GM21825 (cell line): Measurements from ENCODE around the gene ATXN7.
A peak's percentile ranks its signal among the peaks of the same experiment; 100 is the strongest.

Source experiments
- ATAC-seq: cut with Tn5 transposase; IDR thresholded peaks from one replicate; pipeline ENCODE4 v1.9.1; 2021; ENCODE audit warnings: mild to moderate bottlenecking, moderate library complexity; ENCODE audit not compliant: unreplicated experiment

Gene ATXN7

DNA sequence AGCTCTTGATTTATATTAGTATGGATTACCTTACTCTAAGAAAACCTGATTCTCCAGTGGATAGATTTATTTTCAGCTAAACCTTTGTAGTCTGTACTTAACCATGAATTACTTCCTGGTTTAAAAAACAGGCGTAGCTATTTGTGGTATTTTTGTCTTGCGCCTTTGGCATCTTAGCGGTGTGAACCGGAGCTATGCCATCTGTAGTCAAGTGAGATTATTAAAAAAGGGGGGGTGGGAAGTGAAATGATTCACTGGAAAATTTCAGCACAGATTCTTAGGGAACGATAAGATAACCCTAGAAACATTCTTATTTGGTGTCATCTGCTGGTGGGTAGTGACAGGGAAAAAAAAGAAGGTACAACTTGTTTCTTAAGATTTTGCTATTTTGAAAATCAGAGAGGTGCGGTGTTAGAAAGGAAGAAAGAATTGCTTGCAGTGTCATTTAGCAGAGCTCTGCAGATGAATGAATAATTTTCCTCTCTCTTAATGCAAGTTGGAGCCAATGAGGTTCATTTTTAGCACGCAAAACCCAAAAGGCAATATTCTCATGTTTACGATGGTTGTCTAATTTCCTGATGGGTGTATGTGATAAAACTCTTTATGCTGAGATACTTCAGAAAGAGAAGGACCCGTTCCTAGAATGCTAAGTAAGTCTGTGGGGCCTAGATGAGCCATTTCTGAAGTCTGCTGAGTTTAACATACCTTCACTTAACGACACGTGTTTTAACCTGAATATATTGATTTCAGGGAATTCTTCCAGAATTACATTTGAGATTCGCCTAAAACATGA, 115.6 kb downstream of the ATXN7 start:
- ATAC-seq = no peak

DNA sequence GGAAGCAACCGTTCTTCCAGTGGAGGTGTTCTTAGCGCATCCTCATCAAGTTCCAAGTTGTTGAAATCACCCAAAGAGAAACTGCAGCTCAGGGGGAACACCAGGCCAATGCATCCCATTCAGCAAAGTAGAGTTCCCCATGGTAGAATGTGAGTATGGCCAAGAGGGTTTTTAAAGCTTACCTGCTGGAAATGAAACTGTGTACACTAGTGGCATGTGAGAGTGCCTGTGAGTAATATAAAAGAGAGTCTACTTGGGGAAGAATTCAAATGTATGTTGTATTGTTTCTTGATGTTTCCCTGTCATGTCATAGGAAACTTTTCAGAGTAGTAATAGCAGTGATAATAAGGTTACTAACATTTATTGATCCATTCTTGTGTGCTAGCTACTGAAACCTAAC, 116.4 kb downstream of the ATXN7 start:
- ATAC-seq = no peak

DNA sequence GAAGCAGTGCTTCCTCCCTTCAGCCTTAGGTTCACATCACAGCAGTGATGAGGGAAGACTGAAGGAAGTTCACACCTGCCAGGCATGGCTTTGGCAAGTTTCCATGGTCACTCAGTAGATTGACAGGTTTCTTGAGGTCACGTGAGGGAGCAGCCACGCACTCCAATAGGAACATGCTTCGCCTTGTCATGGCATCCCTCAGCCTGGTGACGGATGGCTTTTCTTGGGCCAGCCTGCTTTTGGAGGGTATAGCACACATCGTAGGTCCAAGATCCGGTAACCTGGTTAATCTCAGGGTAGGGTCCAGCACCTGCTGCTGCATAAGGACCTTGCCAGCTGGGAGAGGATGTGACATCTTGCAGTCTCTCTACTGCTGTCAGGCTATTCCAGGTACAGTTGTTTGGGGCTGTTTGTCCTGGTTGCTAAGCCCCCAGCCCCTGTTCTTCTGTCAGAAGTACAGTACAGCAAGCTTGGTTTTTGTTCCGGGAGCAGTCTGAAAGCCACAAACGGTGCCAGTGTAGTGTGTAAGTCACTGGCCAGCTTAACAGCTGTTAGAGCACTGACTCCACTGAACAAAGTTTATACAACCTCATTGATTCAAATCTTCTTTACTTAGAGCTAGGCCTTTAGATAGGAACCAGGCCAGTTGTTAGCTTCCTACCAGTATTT, 117.3 kb downstream of the ATXN7 start:
- no peak for ATAC-seq

DNA sequence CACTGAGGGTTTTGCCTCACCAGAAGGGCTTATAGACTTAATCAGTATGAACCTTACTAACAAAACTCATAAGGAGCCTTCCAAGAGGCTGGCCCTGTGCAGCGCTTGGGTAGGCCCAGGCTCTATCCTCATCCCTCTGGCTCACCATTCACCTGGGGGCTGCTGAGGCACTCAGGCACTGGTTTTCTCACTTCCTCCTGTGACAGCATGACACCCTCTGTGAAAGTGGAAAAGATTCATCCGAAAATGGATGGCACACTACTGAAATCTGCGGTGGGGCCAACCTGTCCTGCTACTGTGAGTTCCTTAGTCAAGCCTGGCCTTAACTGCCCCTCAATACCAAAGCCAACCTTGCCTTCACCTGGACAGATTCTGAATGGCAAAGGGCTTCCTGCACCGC, 118.3 kb downstream of the ATXN7 start:
- no peak for ATAC-seq

DNA sequence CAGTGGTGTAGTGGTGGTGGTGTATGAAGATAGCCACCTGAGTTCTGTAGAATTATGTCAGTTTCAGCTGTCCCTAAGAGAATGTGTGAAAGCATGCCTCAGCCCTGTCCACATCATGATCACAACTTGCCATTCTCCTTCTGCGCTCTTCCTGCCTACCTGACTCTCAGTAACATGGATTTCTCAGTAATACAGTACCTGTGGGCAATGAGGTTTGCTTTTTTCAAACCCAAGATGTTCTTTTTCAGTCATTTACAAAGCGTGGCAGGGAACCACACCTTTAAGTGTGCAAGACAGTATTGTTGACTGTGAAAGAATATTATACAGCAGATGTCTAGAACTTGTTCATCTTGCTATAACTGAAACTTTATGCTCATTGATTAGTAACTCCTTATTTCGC, 120.7 kb downstream of the ATXN7 start:
- no peak for ATAC-seq

DNA sequence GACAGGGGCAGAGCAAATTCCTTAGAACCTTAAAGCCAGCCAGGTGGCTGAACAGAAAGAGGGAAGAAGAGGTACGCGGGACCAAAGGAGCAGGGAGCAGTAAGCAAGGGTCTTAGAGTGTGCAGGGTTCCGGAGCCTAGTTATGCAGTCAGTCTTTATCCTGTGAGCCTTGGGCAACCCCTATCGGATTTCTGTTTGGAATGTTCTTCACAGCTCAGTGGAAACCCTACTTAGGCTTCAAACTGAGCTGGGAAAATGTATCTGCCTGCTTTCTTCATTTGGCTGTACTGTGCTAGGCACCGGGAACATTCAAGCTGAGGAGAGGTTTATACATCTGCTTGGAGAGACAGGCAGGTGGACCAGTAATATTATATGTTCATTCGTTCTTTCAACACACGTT, 122.5 kb downstream of the ATXN7 start:
- ATAC-seq = no peak

DNA sequence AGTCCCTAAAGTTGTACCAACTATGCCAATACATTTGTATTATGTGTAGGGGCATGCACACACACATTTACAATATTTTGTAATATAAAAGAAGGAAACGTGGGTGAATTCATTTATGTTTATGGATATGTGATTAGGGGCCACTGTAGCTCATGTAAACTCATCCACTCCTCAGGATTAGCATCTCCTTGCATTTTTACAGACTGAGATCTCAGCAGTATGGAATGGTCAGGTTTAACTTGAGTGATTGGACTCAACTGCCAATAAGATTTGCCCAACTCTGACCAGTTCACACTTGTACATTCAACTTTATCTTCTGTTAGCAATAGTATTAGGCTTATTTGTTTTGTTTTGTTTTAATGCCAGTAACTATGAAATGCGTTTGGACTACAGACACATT, 123.2 kb downstream of the ATXN7 start:
- no peak for ATAC-seq

DNA sequence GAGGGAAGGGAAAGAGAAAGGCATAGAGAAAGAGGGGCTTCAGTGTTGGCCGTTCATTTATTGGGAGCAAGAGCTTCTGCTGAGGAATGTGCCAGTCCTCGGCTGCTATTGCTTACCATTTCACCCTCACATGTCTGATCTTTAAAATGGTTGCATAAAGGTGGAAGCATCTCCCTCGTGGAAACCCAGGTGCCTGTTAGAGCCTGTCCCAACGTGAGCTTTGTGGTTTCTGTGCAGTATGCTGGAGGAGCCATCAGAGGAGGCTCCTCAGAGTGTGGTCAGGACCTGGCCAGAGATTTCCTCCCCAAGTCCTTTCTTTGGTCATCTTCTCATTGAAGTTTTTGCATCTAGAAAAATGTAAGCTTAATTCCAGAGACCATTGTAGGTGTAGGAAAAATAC, 125.3 kb downstream of the ATXN7 start:
- ATAC-seq = no peak

DNA sequence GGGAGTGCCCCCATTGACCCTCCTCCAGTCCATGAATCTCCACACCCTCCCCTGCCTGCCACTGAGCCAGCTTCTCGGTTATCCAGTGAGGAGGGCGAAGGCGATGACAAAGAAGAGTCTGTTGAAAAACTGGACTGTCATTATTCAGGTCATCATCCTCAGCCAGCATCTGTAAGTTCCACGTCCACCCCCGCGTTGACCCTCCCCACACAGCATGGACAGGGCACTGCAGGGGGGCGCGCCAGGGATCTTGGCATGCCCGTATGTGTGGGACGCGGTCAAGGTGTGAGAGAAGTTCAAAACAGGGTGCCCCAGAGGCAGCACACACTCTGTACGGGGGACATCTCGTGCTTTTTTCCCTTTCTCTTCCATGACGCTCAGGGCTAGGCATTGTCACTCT, 126.5 kb downstream of the ATXN7 start:
- ATAC-seq = no peak

DNA sequence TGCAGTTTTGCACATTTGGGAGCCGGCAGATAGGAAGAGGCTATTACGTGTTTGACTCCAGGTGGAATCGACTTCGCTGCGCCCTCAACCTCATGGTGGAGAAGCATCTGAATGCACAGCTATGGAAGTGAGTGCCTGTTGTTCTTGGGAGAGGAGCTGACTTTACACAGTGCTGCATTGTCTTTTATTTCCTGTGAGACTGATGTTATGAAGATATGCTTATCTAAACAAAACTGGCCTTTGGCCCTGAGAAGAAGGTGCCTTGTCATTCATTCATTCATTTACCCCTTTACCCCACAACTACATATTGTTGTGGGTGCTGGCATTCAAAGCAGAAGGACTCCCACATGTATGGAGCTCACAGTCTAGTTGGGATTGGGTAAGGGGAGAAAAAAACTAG, 127.1 kb downstream of the ATXN7 start:
- no peak for ATAC-seq

DNA sequence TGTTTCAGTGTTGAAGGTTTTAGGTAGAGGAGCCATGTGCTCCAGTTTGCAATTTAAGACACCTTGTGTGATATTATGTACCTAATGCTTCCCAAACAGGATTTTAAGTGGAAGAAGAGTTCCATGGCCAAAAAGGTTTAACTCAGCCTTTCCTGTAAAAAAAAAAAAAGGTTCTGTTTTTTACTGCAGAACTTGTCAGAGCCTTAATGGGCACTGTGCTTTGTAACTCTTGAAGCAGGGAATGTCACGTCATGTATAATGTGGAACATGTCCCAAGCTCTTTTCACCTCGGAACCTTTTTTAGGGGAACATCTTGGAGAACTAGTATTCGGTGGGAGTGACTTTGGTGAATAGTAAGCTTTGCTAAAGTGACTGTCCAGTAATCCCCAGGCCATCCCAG, 128.0 kb downstream of the ATXN7 start:
- ATAC-seq = no peak

DNA sequence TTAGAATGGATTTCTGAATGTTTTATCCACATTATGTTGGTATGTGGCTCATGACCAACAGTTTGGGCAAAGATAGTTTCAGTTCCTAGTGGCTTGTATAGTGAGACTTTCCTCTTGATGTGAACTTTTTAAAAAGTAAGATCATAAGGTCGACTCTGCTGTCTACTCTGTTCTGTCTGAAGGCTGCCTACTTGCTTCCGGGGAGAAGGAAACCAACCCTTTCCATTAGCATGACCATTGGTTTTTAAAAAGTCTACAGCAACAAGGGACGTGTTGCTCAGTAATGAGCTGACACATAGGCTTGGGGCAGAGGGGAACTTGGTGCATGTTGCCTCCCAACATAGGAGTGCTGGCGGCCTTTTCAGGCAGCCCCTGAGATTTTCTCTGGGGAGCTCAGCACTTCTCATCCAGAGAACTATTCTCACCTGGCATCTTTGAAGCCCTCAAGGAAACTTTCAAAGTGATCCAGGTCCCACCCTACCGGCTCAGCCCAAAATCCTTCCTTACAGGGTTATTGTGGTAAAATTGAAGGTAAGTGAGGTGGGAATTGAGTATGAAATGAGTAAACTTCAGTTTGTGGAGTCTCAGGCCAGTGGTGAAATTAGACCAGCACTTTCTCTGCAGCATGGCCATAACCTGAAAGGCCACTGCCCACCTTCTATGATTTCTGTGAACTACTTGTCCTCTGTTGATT, 129.0 kb downstream of the ATXN7 start:
- no peak for ATAC-seq

DNA sequence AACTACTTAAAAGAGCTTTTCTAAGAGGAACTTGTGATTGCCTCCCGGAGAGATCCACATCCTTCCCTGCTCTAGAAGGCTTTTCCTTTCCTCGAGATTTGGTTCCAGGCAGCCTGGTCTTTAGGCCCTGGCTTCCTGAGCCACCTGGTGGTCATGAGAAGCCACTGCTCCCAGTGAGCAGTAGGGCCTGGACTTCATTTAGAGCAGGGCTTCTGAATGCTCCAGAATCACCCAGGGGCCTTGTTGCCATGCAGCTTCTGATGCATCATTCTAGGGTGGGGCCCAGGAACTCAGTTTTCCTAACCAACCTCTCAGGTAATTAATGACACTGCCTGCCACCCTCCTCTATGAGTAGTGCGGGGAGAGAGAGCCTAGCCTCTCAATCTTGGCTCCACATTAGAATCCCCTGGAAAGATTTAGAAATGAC, 130.0 kb downstream of the ATXN7 start:
- peak; percentile 82 for ATAC-seq

DNA sequence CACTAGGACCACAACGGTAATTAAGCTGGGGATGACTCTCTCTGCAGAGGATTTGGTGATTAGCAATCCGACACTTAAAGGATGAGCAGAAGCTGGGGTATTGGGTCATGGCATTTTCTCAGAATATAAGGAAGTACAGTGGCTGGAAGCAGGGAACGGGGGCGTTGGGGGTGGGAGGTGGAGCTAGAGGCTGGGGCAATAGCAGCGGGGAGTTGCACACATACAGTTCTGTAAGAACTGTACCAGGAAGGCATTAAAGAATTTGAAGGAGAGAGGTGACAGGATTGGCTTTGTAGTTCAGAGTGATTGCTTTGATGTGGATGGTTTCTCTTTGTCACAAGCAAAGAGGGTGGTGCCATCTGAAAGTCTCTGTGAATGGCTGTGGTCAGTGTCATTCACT, 131.4 kb downstream of the ATXN7 start:
- no peak for ATAC-seq

DNA sequence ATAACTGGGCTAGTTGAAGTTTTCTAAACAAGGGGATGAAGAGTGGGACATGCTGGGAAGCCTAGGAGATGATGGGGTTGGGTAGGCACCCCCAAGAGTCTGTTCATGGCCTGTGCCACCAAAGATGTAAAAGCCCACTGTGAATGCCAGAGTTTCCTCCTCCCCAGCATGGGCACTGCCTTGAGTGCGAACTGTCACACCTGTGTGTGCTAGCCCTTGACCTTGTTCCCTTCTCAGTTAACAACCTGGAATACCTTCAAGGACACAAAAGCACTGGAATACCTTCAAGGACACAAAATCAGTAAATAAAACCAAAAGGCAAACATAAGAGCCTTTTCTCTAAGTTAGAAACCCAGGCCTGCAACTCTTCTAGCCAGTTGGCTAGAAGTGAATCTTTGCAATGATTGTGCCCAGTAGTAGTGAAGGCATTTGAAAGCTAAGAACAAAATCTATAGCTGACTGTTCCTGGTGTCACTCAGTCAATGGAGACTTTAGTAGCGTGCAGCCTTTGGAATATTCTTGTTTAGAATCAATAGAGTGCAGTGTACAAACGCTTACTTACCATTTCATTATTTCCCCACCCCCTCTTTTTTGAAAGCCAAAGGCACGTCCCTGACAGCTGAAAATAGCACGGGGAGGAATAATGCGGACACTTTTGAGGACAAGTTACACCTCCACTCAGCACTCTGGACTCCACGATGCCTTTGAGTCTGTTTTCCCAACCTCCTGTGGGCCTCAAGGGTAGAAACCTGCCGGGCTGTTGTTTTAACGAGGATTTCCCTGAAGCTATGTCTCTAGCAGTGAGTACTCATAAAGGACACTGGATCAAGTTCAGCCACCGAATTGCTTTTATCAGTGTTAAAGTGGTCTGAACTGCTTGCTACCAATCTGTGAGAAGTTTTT, 135.4 kb downstream of the ATXN7 start:
- ATAC-seq = no peak

DNA sequence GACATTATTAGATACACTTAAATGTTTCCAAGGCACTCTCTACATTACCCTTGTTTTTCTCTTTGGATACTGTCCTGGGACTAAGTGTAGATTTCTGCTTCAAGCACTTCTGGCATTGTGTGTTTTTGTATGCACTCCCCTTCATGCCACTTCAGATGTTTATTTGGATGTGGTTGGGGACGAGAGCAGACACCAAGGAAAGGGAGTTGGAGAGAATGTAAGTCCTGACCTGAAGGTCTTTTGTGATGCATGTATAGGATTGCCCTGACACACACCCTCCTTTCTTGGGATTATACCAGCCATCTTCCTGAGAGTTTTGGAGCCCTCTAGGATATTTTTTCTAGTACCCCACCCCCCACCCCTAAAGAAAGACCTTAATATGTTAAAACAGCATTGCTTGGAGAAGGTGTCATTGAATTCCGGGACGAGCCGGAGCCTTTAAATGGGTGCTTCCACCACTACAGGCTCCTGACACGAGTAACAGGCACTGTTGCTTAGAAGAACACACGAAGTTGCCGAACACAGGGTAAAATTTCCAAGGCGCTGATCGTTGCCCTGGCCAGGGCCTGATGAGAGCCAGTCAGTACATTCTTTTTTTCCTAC, 136.9 kb downstream of the ATXN7 start:
- no peak for ATAC-seq

DNA sequence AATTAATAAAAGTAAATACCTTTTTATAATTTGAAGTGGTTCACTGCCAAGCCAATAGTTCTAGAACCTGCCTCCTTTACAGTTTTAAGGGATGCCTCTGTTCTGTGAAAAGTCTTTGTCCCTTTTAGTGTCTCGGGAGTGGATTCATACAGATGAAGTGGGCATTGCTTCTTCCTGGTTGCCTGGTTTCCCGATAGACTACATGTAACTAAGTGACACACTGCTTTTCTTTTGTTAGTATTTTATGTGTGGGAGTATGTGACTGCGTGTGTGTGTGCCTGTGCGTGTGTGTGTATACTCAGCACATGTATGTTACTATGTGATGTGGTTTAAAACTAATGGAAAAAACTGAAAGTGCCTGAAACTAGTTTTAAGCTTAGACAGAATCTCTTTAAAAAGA, 138.6 kb downstream of the ATXN7 start:
- ATAC-seq = no peak

DNA sequence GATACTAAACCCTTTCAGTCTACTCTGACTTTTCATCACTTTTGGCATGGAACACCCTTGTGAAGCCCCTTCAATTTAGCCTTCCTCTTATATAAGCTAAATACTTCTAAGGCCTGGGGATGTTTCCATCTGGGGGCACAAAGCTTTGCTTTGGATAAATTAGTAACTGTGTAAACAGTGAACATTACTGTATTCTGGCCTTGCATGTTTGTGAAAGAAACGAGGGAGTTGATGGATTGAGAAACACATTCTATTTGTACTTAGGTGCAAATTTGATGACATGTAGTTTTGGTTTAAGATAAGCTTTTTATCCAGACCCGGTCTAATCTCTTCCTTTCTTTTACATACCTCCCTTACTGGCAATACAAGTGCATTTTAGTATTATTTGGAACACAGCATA, 139.9 kb downstream of the ATXN7 start:
- ATAC-seq = no peak

DNA sequence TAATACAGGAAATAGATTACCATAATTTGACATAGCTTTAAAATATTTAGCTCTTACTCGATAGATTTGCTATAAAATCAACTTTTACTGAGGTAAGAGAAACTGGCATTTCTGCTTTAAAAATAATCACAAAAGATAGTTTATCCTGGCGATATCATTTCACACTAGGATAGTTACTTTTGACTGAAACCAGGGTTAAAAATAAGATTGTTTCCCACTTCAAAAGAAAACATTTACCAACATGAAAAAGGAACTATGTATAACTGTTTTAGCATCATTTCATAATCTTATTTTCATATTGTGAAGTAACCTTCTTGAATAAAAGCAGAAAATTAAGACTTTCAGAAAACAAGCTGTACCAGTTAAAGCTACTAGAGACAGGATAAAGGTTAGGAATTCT, 144.3 kb downstream of the ATXN7 start:
- no peak for ATAC-seq

DNA sequence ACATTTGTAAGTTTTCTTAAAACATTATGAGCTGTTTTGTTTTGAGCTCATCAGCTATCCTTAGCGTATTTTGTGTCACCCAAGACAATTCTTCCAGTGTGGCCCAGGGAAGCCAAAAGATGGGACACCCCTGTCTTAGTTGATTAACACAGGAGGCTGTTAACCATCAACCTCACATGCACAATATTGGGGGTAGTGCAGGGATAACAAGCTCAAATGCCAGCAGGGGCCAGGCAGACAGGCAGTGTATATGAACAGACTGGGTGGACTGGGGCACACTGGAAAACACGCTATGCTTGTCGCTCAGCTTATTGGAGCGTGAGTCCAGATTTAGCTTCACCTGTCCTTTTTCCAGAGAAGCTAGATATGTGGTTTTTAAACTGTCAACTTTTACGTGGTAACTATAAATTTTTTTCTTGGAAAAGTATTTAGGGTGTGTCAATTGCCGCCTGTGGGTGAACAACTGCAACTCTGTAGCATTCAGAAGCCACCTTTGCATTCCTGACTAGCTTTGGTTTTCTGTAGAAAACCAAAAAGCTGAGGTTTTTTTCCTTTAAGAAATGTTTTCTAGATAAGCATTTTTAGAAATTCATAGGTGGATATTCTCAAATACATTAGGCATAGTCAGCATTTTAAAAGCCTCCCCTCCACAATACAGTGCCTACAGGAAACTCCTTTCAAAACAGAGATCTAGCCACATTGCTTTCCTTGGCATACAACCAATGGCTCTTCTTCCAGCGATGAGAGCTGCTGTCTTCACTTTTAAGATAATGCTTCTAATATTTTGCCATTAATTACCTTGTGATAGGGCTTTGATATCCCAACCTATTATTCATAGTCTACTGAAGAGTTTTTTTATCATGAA, 145.1 kb downstream of the ATXN7 start:
- no peak for ATAC-seq
